ENCODE data around the gene TOP2A.

The TOP2A gene

GRCh38 chr17:40451420-40451819 is 33.7 kb upstream of the TOP2A start:
- DNase-seq, result no peak

- no peak for DNase-seq
Observed at GRCh38 chr17:40450175-40450574, 32.5 kb upstream of the TOP2A start.

- DNase-seq, result no peak
Observed at GRCh38 chr17:40448639-40449261, 31.1 kb upstream of the TOP2A start.

GRCh38 chr17:40448213-40448638 is 30.5 kb upstream of the TOP2A start:
- no peak for DNase-seq

- no peak for DNase-seq
Observed at GRCh38 chr17:40447806-40448205, 30.1 kb upstream of the TOP2A start.

- DNase-seq, result no peak
Observed at GRCh38 chr17:40447148-40447644, 29.5 kb upstream of the TOP2A start.

- no peak for DNase-seq
Observed at GRCh38 chr17:40445751-40446468, 28.2 kb upstream of the TOP2A start.

GRCh38 chr17:40443988-40444899 is 26.5 kb upstream of the TOP2A start:
- DNase-seq, result no peak

GRCh38 chr17:40443196-40443987 is 25.7 kb upstream of the TOP2A start, which contains the start of gene IGFBP4:
Gene IGFBP4, plus strand, starts transcription at chr17:40443450. Its CDS starts 286 bp downstream, at chr17:40443736.
- DNase-seq, result peak; percentile 54

GRCh38 chr17:40442392-40443195 is 24.9 kb upstream of the TOP2A start:
- DNase-seq, result no peak

GRCh38 chr17:40440166-40440565 is 22.5 kb upstream of the TOP2A start:
- no peak for DNase-seq

- no peak for DNase-seq
Observed at GRCh38 chr17:40437095-40437732, 19.5 kb upstream of the TOP2A start.

GRCh38 chr17:40436636-40437035 is 18.9 kb upstream of the TOP2A start:
- DNase-seq, result no peak

GRCh38 chr17:40433551-40434415 is 16.1 kb upstream of the TOP2A start:
- no peak for DNase-seq

- DNase-seq, result no peak
Observed at GRCh38 chr17:40432864-40433528, 15.3 kb upstream of the TOP2A start.

GRCh38 chr17:40431231-40431602 is 13.5 kb upstream of the TOP2A start:
- no peak for DNase-seq

GRCh38 chr17:40430272-40431230 is 12.9 kb upstream of the TOP2A start:
- no peak for DNase-seq

GRCh38 chr17:40427002-40427491 is 9.4 kb upstream of the TOP2A start:
- no peak for DNase-seq
